B cell (primary cell): ENCODE measurements around the gene MCHR2. TPM values are rescaled to one million over a fixed set of nuclear protein-coding genes. Genes with fewer than 3 reads are reported as not detected.
"Not testable (repeated sequence)": the region's sequence is repeated elsewhere in the genome, so short reads cannot be mapped to it uniquely, and the experiment has no call there.

ENCODE experiments used
- ATAC-seq: fragments of 200-7000 bp; cut with Tn5 transposase; one replicate; pipeline ENCODE4 v1.10.0; 2021; ENCODE audit warnings: low read depth, mild to moderate bottlenecking, moderate number of reproducible peaks, moderate library complexity
- CTCF ChIA-PET: fragments of 350-600 bp; sonication (Branson Sonifier 250); formaldehyde crosslinking; loops from one replicate; lab custom pipeline; 2021; ENCODE audit warnings: antibody characterized with exemption, inconsistent platforms; lab: Charles Lee
- POLR2A ChIA-PET: fragments of 350-600 bp; sonication (Branson Sonifier 250); formaldehyde crosslinking; loops from one replicate; lab custom pipeline; 2021; ENCODE audit warnings: antibody characterized with exemption; lab: Charles Lee
- DNase-seq: peaks from one replicate; pipeline ENCODE4 v3.0.0; 2013
- H2AFZ ChIP-seq: 2 replicates; pipeline ENCODE4 v1.6.1; 2012; ENCODE audit warnings: mild to moderate bottlenecking, low read depth, low read length; ENCODE audit not compliant: insufficient read depth, poor library complexity, severe bottlenecking
- H3K27ac ChIP-seq, 2 donors: 1 replicate in 1 of 2; 2 replicates in 1 of 2; pipeline ENCODE4 v1.5.1; 2012 to 2013; ENCODE audit warnings: low read length in 2 of 2, mild to moderate bottlenecking in 2 of 2, moderate library complexity in 1 of 2
- H3K27me3 ChIP-seq, 4 experiments: fragments of 200-600 bp in 1 of 4; sonication (generic) in 1 of 4; replicated peaks in 1 of 4; 1 replicate in 2 of 4; 2 replicates in 2 of 4; pipeline versions ENCODE4 v1.6.1 to v1.7.0; 2013 to 2016; ENCODE audit warnings: low read length in 3 of 4, mild to moderate bottlenecking in 2 of 4, mixed read lengths in 1 of 4, moderate library complexity in 1 of 4; ENCODE audit not compliant: insufficient read depth in 4 of 4, control insufficient read depth in 3 of 4; ENCODE audit errors: control extremely low read depth in 1 of 4
- H3K36me3 ChIP-seq, 2 experiments: replicated peaks in 1 of 2; 1 replicate in 1 of 2; 2 replicates in 1 of 2; pipeline versions ENCODE4 v1.6.1 to v1.7.1; 2013; ENCODE audit warnings: low read length in 1 of 2; ENCODE audit not compliant: insufficient read depth in 2 of 2, control insufficient read depth in 1 of 2; ENCODE audit errors: control extremely low read depth in 1 of 2, extremely low read depth in 1 of 2
- H3K4me1 ChIP-seq, 2 donors: fragments of 200-600 bp in 1 of 2; sonication (generic) in 1 of 2; 1 replicate in 1 of 2; 2 replicates in 1 of 2; pipeline versions ENCODE4 v1.5.1 to v1.6.1; 2013 to 2017; ENCODE audit warnings: low read length in 2 of 2; ENCODE audit not compliant: control insufficient read depth in 2 of 2, insufficient read depth in 2 of 2
- H3K4me2 ChIP-seq: replicated peaks from 2 replicates; pipeline ENCODE3; 2012; ENCODE audit warnings: mild to moderate bottlenecking, low read depth, low read length; ENCODE audit not compliant: poor library complexity, severe bottlenecking
- H3K4me3 ChIP-seq, 5 experiments: fragments of 200-600 bp in 1 of 5; sonication (generic) in 1 of 5; 1 replicate in 3 of 5; 2 replicates in 2 of 5; pipeline versions ENCODE4 v1.5.1 to v1.7.0; 2011 to 2016; ENCODE audit warnings: low read length in 4 of 5, mild to moderate bottlenecking in 4 of 5, low read depth in 2 of 5, control low read depth in 1 of 5, moderate library complexity in 1 of 5; ENCODE audit not compliant: insufficient read depth in 1 of 5; ENCODE audit errors: control extremely low read depth in 1 of 5, extremely low read depth in 1 of 5
- H3K79me2 ChIP-seq: fragments of 200-600 bp; sonication (generic); one replicate; pipeline ENCODE4 v1.6.0; 2016; ENCODE audit warnings: low read length; ENCODE audit not compliant: control insufficient read depth, insufficient read depth
- H3K9ac ChIP-seq: fragments of 200-600 bp; sonication (generic); 2 replicates; pipeline ENCODE4 v1.6.1; 2017; ENCODE audit warnings: mild to moderate bottlenecking, low read length, moderate library complexity
- H3K9me3 ChIP-seq, 3 donors: one replicate each; pipeline versions ENCODE4 v1.6.1 to v1.7.1; 2013; ENCODE audit warnings: low read length in 2 of 3; ENCODE audit not compliant: control insufficient read depth in 2 of 3, insufficient read depth in 1 of 3; ENCODE audit errors: control extremely low read depth in 1 of 3
- H4K20me1 ChIP-seq: 2 replicates; pipeline ENCODE4 v1.6.0; 2012; ENCODE audit warnings: mild to moderate bottlenecking, low read length; ENCODE audit not compliant: insufficient read depth, control insufficient read depth, poor library complexity, severe bottlenecking
- H3K27ac Mint-ChIP-seq: one replicate; pipeline ENCODE4 v1.8.0; 2021; ENCODE audit warnings: mixed read lengths
- H3K27me3 Mint-ChIP-seq: one replicate; pipeline ENCODE4 v1.8.0; 2021; ENCODE audit warnings: mixed read lengths
- H3K4me1 Mint-ChIP-seq: one replicate; pipeline ENCODE4 v1.8.0; 2021; ENCODE audit warnings: mixed read lengths
- H3K4me3 Mint-ChIP-seq: one replicate; pipeline ENCODE4 v1.8.0; 2021; ENCODE audit warnings: mixed read lengths
- H3K9me3 Mint-ChIP-seq: one replicate; pipeline ENCODE4 v1.8.0; 2022; ENCODE audit warnings: mixed read lengths; ENCODE audit not compliant: insufficient read depth
- CTCF ChIP-seq: fragments of 200-600 bp; IDR thresholded peaks from one replicate; pipeline ENCODE4 v1.8.0; 2022; ENCODE audit warnings: antibody characterized with exemption, mild to moderate bottlenecking
- EZH2 ChIP-seq: IDR thresholded peaks from 2 replicates; pipeline ENCODE4 v1.6.1; 2012; ENCODE audit warnings: borderline replicate concordance, low read depth, mild to moderate bottlenecking, moderate library complexity, low read length; ENCODE audit not compliant: insufficient read depth, poor library complexity, severe bottlenecking
- WGBS: methylation state at CpG from one replicate; pipeline ENCODE4 v1.1.5; 2013; ENCODE audit warnings: missing lambda C conversion rate; ENCODE audit not compliant: insufficient coverage; 5-methylcytosine and 5-hydroxymethylcytosine counted together
- intact Hi-C: fragments of 100-400 bp; cut with micrococcal nuclease; formaldehyde crosslinking; loops from one replicate; pipeline ENCODE4 v1.10.0; 2022
- polyA minus RNA-seq: library from RNA; depleted of rRNA, polyadenylated mRNA; stranded (reverse); fragments of >200 nt; gene quantifications from 2 replicates; pipeline ENCODE4 v1.2.3, GENCODE V29; 2012
- polyA plus RNA-seq: library from polyadenylated mRNA; depleted of rRNA; stranded (reverse); fragments of >200 nt; gene quantifications from 2 replicates; pipeline ENCODE4 v1.2.3, GENCODE V29; 2012
- total RNA-seq, 2 donors: library from RNA; stranded (reverse); fragments of 120-200 nt in 1 of 2; gene quantifications; 1 replicate in 1 of 2; 2 replicates in 1 of 2; pipeline versions ENCODE4 v1.2.3 to v1.2.4, GENCODE V29; 2013 to 2022

The MCHR2 gene
- total RNA-seq, result not detected in 2 replicates
- total RNA-seq (2013), result not detected
- polyA plus RNA-seq, result not detected in 2 replicates
- not detected in 2 replicates for polyA minus RNA-seq

- Histone ChIP-seq H3K4me3 (no peak within 1 kb of the TSS), H3K4me2 (no peak within 1 kb of the TSS), H3K9ac (no peak within 1 kb of the TSS), H3K79me2 (no peaks in the 10 kb centered on the region), H2AFZ (no peak within 1 kb of the TSS), H3K9me3 (peaks cover 0 to 3% (median 0%) of the 10 kb centered on the region in 3 donors), H4K20me1 (no peaks in the 10 kb centered on the region), H3K27me3 (peaks cover 0 to 32% (median 3%) of the 10 kb centered on the region in 4 experiments), H3K27ac (no peak within 1 kb of the TSS), H3K4me1 (no peaks in the 10 kb centered on the region), H3K36me3 (no peaks in the 10 kb centered on the region)
- Mint-ChIP-seq H3K4me1 (no peaks in the 10 kb centered on the region), H3K9me3 (no peaks in the 10 kb centered on the region), H3K4me3 (no peak within 1 kb of the TSS), H3K27me3 (peaks cover 37% of the 10 kb centered on the region), H3K27ac (no peak within 1 kb of the TSS)
- TF ChIP-seq CTCF, result no peak
- no peak for TF ChIP-seq EZH2
- ATAC-seq, result no peak
- ChIA-PET CTCF (no interaction called here), POLR2A (no interaction called here)
- WGBS, result 6% methylated on average over 42 of the region's 64 CpGs
- DNase-seq, result no peak
- intact Hi-C loops, result no loop called here
Observed at GRCh38 chr6:99993533-99994251, at the start of gene MCHR2. MCHR2 (minus strand) TSS chr6:99994223; CDS start chr6:99956147, 38,076 bp downstream.

- POLR2A ChIA-PET, H3K4me3 ChIP-seq, CTCF ChIA-PET, H2AFZ ChIP-seq, DNase-seq, H3K27ac Mint-ChIP-seq, H3K9me3 ChIP-seq, H3K4me3 Mint-ChIP-seq, H3K9me3 Mint-ChIP-seq, H3K9ac ChIP-seq, H3K4me1 Mint-ChIP-seq, H3K27me3 ChIP-seq, H3K4me1 ChIP-seq, H3K4me2 ChIP-seq, H3K27me3 Mint-ChIP-seq, intact Hi-C loops, H3K36me3 ChIP-seq, H3K27ac ChIP-seq, H3K79me2 ChIP-seq, H4K20me1 ChIP-seq, ATAC-seq: not testable (repeated sequence)
- no CpG with 5 or more reads among the region's 1 CpG for WGBS
Observed at GRCh38 chr6:100038546-100038945, 44.5 kb upstream of the MCHR2 start.
